Measurements from ENCODE around the gene PRAC1. TPM values are rescaled to one million over a fixed set of nuclear protein-coding genes. Genes with fewer than 3 reads are reported as not detected.
A peak's percentile ranks its signal among the peaks of the same experiment; 100 is the strongest.

Gene PRAC1
- total and polyA plus RNA-seq, 2 donors (not counting 1 experiment from before 2014, with no cell fraction given) = not detected

DNA sequence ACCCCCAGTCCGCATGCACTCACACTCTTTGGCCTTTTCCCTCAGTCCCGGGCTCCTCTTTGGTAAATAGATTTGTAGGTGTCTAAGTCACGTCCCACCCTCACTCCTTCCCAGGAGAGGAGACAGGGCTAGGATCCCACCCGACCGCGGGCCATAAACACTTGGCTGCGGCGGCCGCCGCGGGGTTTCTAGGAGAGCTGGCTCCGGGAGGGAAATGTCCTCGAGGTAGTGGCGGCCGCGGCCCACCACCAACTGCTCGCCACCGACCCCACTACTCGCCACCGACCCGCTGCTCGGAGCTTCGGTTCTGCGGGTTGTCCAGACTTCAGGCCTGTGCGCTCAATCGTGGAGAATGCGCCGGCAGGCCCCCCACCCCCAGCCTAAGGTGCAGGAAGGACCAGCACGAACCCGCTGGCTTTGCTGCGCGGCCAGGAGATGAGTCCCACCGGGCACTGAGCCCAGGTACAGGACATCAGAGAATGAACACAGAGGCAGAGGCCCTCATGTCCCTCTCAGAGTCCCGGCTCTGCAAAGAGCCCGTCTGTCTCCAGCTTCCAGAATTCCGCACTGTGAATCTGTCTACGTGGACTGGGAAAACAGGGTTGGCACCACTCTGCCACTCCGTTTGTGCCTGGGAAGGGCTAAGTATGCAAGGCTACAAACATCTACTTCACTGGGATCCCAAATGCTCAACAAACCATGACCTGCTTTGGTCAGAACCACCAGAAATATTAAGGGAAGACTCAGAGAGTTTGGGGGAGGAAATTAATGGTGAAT lies 3.2 kb upstream of the PRAC1 start:
- TF ChIP-seq EZH2 (IDR thresholded peaks at IDR 0.05; ENCODE audit: low read length, missing control alignments) = peak; percentile 92
- TF ChIP-seq, protein P1, sequence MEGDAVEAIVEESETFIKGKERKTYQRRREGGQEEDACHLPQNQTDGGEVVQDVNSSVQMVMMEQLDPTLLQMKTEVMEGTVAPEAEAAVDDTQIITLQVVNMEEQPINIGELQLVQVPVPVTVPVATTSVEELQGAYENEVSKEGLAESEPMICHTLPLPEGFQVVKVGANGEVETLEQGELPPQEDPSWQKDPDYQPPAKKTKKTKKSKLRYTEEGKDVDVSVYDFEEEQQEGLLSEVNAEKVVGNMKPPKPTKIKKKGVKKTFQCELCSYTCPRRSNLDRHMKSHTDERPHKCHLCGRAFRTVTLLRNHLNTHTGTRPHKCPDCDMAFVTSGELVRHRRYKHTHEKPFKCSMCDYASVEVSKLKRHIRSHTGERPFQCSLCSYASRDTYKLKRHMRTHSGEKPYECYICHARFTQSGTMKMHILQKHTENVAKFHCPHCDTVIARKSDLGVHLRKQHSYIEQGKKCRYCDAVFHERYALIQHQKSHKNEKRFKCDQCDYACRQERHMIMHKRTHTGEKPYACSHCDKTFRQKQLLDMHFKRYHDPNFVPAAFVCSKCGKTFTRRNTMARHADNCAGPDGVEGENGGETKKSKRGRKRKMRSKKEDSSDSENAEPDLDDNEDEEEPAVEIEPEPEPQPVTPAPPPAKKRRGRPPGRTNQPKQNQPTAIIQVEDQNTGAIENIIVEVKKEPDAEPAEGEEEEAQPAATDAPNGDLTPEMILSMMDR (conservative IDR thresholded peaks at IDR 0.05 in 1 of 2, IDR thresholded peaks at IDR 0.05 in 1 of 2; ENCODE audit: low read depth in 1 of 2, low read length in 2 of 2) = no peak
- H3K4me2 ChIP-seq (ENCODE audit: extremely low read depth, insufficient read depth, low read length) = no peak overlapping the region

GRCh38 chr17:48725004-48725287 lies 2.6 kb upstream of the PRAC1 start:
- DNase-seq (ENCODE audit: low read depth in 2 of 2) = no peak
- TF ChIP-seq, protein P1 (conservative IDR thresholded peaks at IDR 0.05 in 1 of 2, IDR thresholded peaks at IDR 0.05 in 1 of 2; ENCODE audit: low read depth in 1 of 2, low read length in 2 of 2) = no peak
- TF ChIP-seq EZH2 (IDR thresholded peaks at IDR 0.05; ENCODE audit: low read length, missing control alignments) = no peak
- H3K79me2 ChIP-seq (ENCODE audit: control insufficient read depth, insufficient read depth, low read length) = no peaks in the 10 kb centered on the region
- peaks cover 97% of the 10 kb centered on the region for H3K27me3 ChIP-seq (ENCODE audit: control insufficient read depth, insufficient read depth, low read length)
- H3K27ac ChIP-seq (ENCODE audit: insufficient read depth, low read length) = no peak overlapping the region
- H3K4me3 ChIP-seq (replicated peaks in 1 of 4; ENCODE audit: control extremely low read depth in 1 of 4, insufficient read depth in 1 of 4, low read depth in 3 of 4, low read length in 4 of 4) = peak overlapping the region in 2 of 4 experiments; percentile 12 to 17
- no peak overlapping the region for H2AFZ ChIP-seq (ENCODE audit: low read length)
- H3K4me2 ChIP-seq (ENCODE audit: extremely low read depth, insufficient read depth, low read length) = peak overlapping the region; percentile 25
- H3K9ac ChIP-seq (ENCODE audit: insufficient read depth, low read length) = no peak overlapping the region
- H3K9me3 ChIP-seq (ENCODE audit: control insufficient read depth, insufficient read depth, low read depth, low read length) = no peaks in the 10 kb centered on the region
- no peaks in the 10 kb centered on the region for H4K20me1 ChIP-seq (ENCODE audit: control insufficient read depth, extremely low read depth, insufficient read depth, low read length)
- H3K4me1 ChIP-seq (ENCODE audit: control insufficient read depth, extremely low read depth, insufficient read depth, low read length) = peaks cover 4% of the 10 kb centered on the region
- no peaks in the 10 kb centered on the region for H3K36me3 ChIP-seq (ENCODE audit: control insufficient read depth, insufficient read depth, low read length)

More for the DNA sequence above, 3.2 kb upstream of the PRAC1 start:
- H3K9ac ChIP-seq (ENCODE audit: insufficient read depth, low read length) = no peak overlapping the region
- peaks cover 97% of the 10 kb centered on the region for H3K27me3 ChIP-seq (ENCODE audit: control insufficient read depth, insufficient read depth, low read length)
- no peaks in the 10 kb centered on the region for H3K9me3 ChIP-seq (ENCODE audit: control insufficient read depth, insufficient read depth, low read depth, low read length)
- H2AFZ ChIP-seq (ENCODE audit: low read length) = no peak overlapping the region
- H3K4me1 ChIP-seq (ENCODE audit: control insufficient read depth, extremely low read depth, insufficient read depth, low read length) = peaks cover 4% of the 10 kb centered on the region
- DNase-seq (ENCODE audit: low read depth in 2 of 2) = no peak
- H4K20me1 ChIP-seq (ENCODE audit: control insufficient read depth, extremely low read depth, insufficient read depth, low read length) = no peaks in the 10 kb centered on the region
- H3K4me3 ChIP-seq (replicated peaks in 1 of 4; ENCODE audit: control extremely low read depth in 1 of 4, insufficient read depth in 1 of 4, low read depth in 3 of 4, low read length in 4 of 4) = peak overlapping the region in 1 of 4 experiments; percentile 12
- no peaks in the 10 kb centered on the region for H3K79me2 ChIP-seq (ENCODE audit: control insufficient read depth, insufficient read depth, low read length)
- H3K27ac ChIP-seq (ENCODE audit: insufficient read depth, low read length) = no peak overlapping the region
- H3K36me3 ChIP-seq (ENCODE audit: control insufficient read depth, insufficient read depth, low read length) = no peaks in the 10 kb centered on the region

GRCh38 chr17:48724251-48725003 lies 2.1 kb upstream of the PRAC1 start:
- peak overlapping the region; percentile 25 for H3K4me2 ChIP-seq (ENCODE audit: extremely low read depth, insufficient read depth, low read length)
- H3K36me3 ChIP-seq (ENCODE audit: control insufficient read depth, insufficient read depth, low read length) = no peaks in the 10 kb centered on the region
- peak; percentile 55 to 80 for DNase-seq (ENCODE audit: low read depth in 2 of 2)
- no peak overlapping the region for H2AFZ ChIP-seq (ENCODE audit: low read length)
- H3K9ac ChIP-seq (ENCODE audit: insufficient read depth, low read length) = no peak overlapping the region
- no peaks in the 10 kb centered on the region for H3K79me2 ChIP-seq (ENCODE audit: control insufficient read depth, insufficient read depth, low read length)
- peaks cover 97% of the 10 kb centered on the region for H3K27me3 ChIP-seq (ENCODE audit: control insufficient read depth, insufficient read depth, low read length)
- no peak overlapping the region for H3K27ac ChIP-seq (ENCODE audit: insufficient read depth, low read length)
- H3K9me3 ChIP-seq (ENCODE audit: control insufficient read depth, insufficient read depth, low read depth, low read length) = no peaks in the 10 kb centered on the region
- peaks cover 4% of the 10 kb centered on the region for H3K4me1 ChIP-seq (ENCODE audit: control insufficient read depth, extremely low read depth, insufficient read depth, low read length)
- H3K4me3 ChIP-seq (replicated peaks in 1 of 4; ENCODE audit: control extremely low read depth in 1 of 4, insufficient read depth in 1 of 4, low read depth in 3 of 4, low read length in 4 of 4) = peak overlapping the region in 2 of 4 experiments; percentile 12 to 17
- TF ChIP-seq, protein P1 (conservative IDR thresholded peaks at IDR 0.05 in 1 of 2, IDR thresholded peaks at IDR 0.05 in 1 of 2; ENCODE audit: low read depth in 1 of 2, low read length in 2 of 2) = peak; percentile 71 to 77
- no peak for TF ChIP-seq EZH2 (IDR thresholded peaks at IDR 0.05; ENCODE audit: low read length, missing control alignments)
- no peaks in the 10 kb centered on the region for H4K20me1 ChIP-seq (ENCODE audit: control insufficient read depth, extremely low read depth, insufficient read depth, low read length)

Measured in fibroblast of lung (primary cell).